Putamen (tissue), 1 donor: ENCODE results near the gene SLC3A2.
"Not testable (repeated sequence)": the region's sequence is repeated elsewhere in the genome, so short reads cannot be mapped to it uniquely, and the experiment has no call there.

Experiments used
- DNase-seq: peaks from one replicate; pipeline ENCODE4 v3.0.0-alpha.2; 2016; ENCODE audit warnings: low spot score

Gene SLC3A2

GRCh38 chr11:62880803-62881578, at the start of gene SLC3A2:
Gene SLC3A2, plus strand, starts transcription at chr11:62880896. Its CDS starts 128 bp downstream, at chr11:62881024.
- DNase-seq: peak; percentile 85

GRCh38 chr11:62830904-62831519, 49.7 kb upstream of the SLC3A2 start:
- no peak for DNase-seq

GRCh38 chr11:62831520-62832335, 49.0 kb upstream of the SLC3A2 start, which contains the start of gene STX5:
Gene STX5, minus strand, starts transcription at chr11:62832051. Its CDS starts 808 bp downstream, at chr11:62831243.
- DNase-seq: peak; percentile 99

GRCh38 chr11:62832336-62833234, 48.1 kb upstream of the SLC3A2 start, which contains the start of gene TEX54:
Gene TEX54, minus strand, starts transcription at chr11:62832841.
- no peak for DNase-seq

- no peak for DNase-seq
Measured at GRCh38 chr11:62835336-62835735, 45.4 kb upstream of the SLC3A2 start.

- DNase-seq: peak; percentile 96
Measured at GRCh38 chr11:62839050-62839945, 41.4 kb upstream of the SLC3A2 start, which contains the start of gene WDR74. Gene WDR74, minus strand, starts transcription at chr11:62839590. Its CDS starts 20 bp downstream, at chr11:62839570.

- DNase-seq: peak; percentile 58
Measured at GRCh38 chr11:62840721-62841360, 39.9 kb upstream of the SLC3A2 start.

GRCh38 chr11:62841361-62842170, 39.1 kb upstream of the SLC3A2 start:
- peak; percentile 94 for DNase-seq

- DNase-seq: no peak
Measured at GRCh38 chr11:62842171-62842741, 38.4 kb upstream of the SLC3A2 start.

GRCh38 chr11:62842891-62843290, 37.8 kb upstream of the SLC3A2 start:
- DNase-seq: not testable (repeated sequence)

GRCh38 chr11:62843466-62843865, 37.2 kb upstream of the SLC3A2 start:
- DNase-seq: no peak

GRCh38 chr11:62844154-62844553, 36.5 kb upstream of the SLC3A2 start:
- DNase-seq: no peak

GRCh38 chr11:62846177-62846576, 34.5 kb upstream of the SLC3A2 start:
- no peak for DNase-seq

GRCh38 chr11:62847767-62848314, 32.9 kb upstream of the SLC3A2 start:
- DNase-seq: no peak

- no peak for DNase-seq
Measured at GRCh38 chr11:62850911-62851806, 29.5 kb upstream of the SLC3A2 start.

GRCh38 chr11:62851807-62852522, 28.7 kb upstream of the SLC3A2 start:
- no peak for DNase-seq
